Measurements from ENCODE around the gene ATP6V1F. TPM values are rescaled to one million over a fixed set of nuclear protein-coding genes. Genes with fewer than 3 reads are reported as not detected.

Gene ATP6V1F
- total RNA-seq, 4 donors from 2014 or later: 72.3 to 240 (median 123) TPM

DNA sequence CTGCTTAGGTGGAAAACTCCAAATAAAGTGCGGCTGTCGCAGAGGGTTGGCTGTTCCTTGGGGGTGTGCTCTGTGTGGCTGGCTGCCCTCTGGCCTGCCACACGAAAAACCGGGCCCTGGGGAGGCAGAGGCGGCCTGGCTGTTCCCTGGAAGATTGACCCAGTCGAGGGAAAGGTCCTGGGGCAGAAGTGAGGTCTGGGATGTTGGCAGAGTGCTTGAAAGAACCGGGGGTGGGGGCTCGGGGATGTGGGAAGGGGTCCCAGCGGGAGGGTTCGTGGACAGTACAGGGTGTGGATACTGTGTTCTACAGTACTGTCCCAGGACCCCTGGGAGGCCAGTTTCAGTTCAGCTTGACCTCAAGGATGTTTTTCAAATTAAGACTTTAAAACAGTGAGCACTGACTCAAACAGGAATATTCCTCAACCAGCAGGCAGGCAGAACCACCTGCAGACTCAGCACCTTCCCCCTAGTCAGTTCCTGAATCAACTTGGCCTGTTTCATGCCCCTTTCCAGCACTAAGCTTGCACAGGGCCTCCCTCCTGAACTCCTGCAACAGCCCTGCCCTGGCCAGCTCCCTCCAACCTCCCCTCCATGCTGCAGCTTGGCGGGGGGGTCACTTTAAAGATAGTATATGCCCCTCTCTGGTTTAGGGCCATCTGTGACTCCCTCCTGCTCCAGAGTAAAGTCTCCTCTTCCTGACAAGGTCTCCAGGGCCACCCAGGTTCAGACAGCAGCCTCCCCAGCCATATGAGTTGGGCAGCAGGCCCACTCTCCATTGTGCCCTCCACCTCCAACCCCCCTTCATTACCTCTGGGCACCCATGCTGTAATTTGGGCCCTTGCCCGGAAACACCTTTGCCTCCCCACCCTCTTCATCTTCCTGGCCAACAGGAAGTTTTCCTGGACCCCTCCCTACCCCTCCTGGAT lies 3.2 kb upstream of the ATP6V1F start:
- TF ChIP-seq, protein P1, sequence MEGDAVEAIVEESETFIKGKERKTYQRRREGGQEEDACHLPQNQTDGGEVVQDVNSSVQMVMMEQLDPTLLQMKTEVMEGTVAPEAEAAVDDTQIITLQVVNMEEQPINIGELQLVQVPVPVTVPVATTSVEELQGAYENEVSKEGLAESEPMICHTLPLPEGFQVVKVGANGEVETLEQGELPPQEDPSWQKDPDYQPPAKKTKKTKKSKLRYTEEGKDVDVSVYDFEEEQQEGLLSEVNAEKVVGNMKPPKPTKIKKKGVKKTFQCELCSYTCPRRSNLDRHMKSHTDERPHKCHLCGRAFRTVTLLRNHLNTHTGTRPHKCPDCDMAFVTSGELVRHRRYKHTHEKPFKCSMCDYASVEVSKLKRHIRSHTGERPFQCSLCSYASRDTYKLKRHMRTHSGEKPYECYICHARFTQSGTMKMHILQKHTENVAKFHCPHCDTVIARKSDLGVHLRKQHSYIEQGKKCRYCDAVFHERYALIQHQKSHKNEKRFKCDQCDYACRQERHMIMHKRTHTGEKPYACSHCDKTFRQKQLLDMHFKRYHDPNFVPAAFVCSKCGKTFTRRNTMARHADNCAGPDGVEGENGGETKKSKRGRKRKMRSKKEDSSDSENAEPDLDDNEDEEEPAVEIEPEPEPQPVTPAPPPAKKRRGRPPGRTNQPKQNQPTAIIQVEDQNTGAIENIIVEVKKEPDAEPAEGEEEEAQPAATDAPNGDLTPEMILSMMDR (IDR thresholded peaks at IDR 0.05; ENCODE audit: low read depth): no peak

- TF ChIP-seq, protein P1 (IDR thresholded peaks at IDR 0.05; ENCODE audit: low read depth): no peak
Measured at GRCh38 chr7:128860158-128861073, 2.2 kb upstream of the ATP6V1F start.

- TF ChIP-seq, protein P1 (IDR thresholded peaks at IDR 0.05; ENCODE audit: low read depth): no peak
Measured at GRCh38 chr7:128861957-128862570, 592 bp upstream of the ATP6V1F start.

DNA sequence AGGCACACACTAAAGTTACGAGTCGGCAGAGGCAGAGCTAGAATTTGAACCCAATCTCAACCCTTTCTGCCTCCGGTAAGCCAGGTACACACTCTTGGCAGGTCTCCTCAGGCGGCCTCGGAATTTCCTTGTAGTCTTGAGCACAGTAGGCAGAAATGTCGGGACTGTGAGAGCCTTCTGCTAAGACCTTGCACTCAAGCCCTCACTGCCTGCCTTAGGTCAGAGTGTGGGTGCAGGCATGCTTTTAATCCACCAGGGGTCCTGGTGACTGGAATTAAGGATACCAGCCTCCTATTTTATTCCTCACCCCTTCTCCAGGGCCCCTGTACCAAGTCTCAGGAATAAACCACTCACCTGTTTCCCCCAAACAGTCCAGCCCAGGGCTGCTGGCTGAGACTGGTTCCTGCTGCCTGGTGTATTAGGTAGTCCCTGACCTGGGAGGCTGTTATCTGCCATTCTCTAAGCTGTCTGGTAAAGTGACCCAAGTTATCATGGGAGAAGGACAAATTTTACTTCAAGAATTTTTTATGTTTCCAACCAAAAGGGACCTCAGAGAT lies 855 bp downstream of the ATP6V1F start:
- TF ChIP-seq, protein P1 (IDR thresholded peaks at IDR 0.05; ENCODE audit: low read depth): no peak

DNA sequence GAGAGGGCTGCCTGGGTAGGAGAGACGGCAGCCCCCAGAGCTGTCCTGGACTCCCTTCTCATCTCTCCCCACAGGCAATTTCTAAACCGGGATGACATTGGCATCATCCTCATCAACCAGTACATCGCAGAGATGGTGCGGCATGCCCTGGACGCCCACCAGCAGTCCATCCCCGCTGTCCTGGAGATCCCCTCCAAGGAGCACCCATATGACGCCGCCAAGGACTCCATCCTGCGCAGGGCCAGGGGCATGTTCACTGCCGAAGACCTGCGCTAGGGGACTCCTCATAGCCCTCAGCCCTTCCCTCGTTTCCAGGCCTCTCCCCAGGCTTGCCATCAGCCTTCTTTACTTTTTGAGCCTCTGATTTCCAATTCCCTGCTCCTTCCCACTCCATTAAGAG lies 2.6 kb downstream of the ATP6V1F start:
- TF ChIP-seq, protein P1 (IDR thresholded peaks at IDR 0.05; ENCODE audit: low read depth): no peak

DNA sequence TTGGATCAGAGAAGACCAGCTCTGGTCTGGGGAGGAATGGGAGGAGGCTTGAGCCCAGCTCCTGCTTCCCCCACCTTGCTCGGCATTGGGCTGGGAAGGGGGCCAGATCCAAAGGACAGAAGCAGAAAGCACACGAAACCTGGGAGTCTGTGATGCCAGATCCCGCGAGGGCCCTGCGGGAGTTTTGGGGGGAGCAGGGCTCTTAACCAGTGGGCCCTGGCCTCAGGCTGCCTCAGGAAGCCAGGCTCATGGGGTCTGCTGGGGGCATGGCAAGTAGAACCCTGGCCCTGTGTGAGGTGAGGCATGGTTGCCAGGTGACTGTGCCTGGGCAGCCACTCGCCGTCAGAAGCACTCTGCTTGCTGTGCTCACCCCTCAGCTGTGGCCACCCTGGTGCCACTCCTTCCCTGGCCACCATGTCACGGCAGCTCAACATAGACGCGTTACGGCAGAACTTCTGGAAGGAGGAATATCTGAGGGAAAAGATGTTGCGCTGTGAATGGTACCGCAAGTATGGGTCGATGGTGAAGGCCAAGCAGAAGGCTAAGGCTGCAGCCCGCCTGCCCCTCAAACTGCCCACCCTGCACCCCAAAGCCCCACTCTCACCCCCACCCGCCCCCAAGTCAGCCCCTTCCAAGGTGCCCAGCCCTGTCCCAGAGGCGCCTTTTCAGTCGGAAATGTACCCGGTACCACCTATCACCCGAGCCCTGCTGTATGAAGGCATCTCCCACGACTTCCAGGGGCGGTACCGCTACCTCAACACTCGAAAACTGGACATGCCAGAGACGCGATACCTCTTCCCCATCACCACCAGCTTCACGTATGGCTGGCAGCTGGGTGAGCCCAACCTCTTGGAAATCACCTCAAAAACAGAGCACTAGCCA lies 3.6 kb downstream of the ATP6V1F start:
- TF ChIP-seq, protein P1 (IDR thresholded peaks at IDR 0.05; ENCODE audit: low read depth): no peak
